Measurements from ENCODE around the gene ERN2. TPM values are rescaled to one million over a fixed set of nuclear protein-coding genes. Genes with fewer than 3 reads are reported as not detected.

The ERN2 gene
- total RNA-seq, 1 experiment from 2014 or later: 3.9 TPM

Other genes with a start within 250 kb of the ERN2 start
- 68.5 and 85.1 TPM in 2 replicates for gene GGA2, start 202.7 kb downstream of the ERN2 start, total RNA-seq (2021)
- 34.9 and 43.3 TPM in 2 replicates for gene EARS2, start 155.9 kb downstream of the ERN2 start, total RNA-seq (2021)
- 95.8 and 98.2 TPM in 2 replicates for gene UBFD1, start 155.5 kb downstream of the ERN2 start, total RNA-seq (2021)
- 125 and 136 TPM in 2 replicates for gene NDUFAB1, start 116.9 kb downstream of the ERN2 start, total RNA-seq (2021)
- gene PALB2, start 71.9 kb downstream of the ERN2 start, total RNA-seq (2021): 15.1 and 19.1 TPM in 2 replicates
- 52.9 and 84.8 TPM in 2 replicates for gene DCTN5, start 71.8 kb downstream of the ERN2 start, total RNA-seq (2021)
- gene PLK1, start 34.3 kb downstream of the ERN2 start, total RNA-seq (2021): 169 and 213 TPM in 2 replicates
- not detected in 2 replicates for gene CHP2, start 41.8 kb upstream of the ERN2 start, total RNA-seq (2021)
- gene PRKCB, start 122.8 kb upstream of the ERN2 start, total RNA-seq (2021): not detected in 2 replicates

Data from PC-9 (cell line).